Measurements from ENCODE around the gene SLC44A3.
A peak's percentile ranks its signal among the peaks of the same experiment; 100 is the strongest.

The SLC44A3 gene

GRCh38 chr1:94807742-94808491 lies 12.2 kb upstream of the SLC44A3 start:
- H4K20me1 ChIP-seq, result no peaks in the 10 kb centered on the region
- H3K4me1 ChIP-seq, result peaks cover 35% of the 10 kb centered on the region
- H3K36me3 ChIP-seq, result no peaks in the 10 kb centered on the region
- no peak overlapping the region for H3K9ac ChIP-seq
- no peak overlapping the region for H3K27ac ChIP-seq
- no peak for TF ChIP-seq Cebpa-rat (IDR thresholded peaks at IDR 0.05)
- H3K4me2 ChIP-seq, result peak overlapping the region; percentile 68; the same call in 1 of the 2 replicates
- peaks cover 10% of the 10 kb centered on the region for H3K9me3 ChIP-seq
- no peaks in the 10 kb centered on the region for H3K27me3 ChIP-seq
- H3K4me3 ChIP-seq, result no peak overlapping the region

- Histone ChIP-seq H3K9me3 (peaks cover 15% of the 10 kb centered on the region), H3K4me2 (no peak overlapping the region), H3K36me3 (no peaks in the 10 kb centered on the region), H3K9ac (no peak overlapping the region), H3K27me3 (no peaks in the 10 kb centered on the region), H3K27ac (no peak overlapping the region), H3K4me3 (no peak overlapping the region), H3K4me1 (peaks cover 27% of the 10 kb centered on the region), H4K20me1 (no peaks in the 10 kb centered on the region)
- no peak for TF ChIP-seq Cebpa-rat (IDR thresholded peaks at IDR 0.05)
Measured at GRCh38 chr1:94808669-94809068, 11.5 kb upstream of the SLC44A3 start.

DNA sequence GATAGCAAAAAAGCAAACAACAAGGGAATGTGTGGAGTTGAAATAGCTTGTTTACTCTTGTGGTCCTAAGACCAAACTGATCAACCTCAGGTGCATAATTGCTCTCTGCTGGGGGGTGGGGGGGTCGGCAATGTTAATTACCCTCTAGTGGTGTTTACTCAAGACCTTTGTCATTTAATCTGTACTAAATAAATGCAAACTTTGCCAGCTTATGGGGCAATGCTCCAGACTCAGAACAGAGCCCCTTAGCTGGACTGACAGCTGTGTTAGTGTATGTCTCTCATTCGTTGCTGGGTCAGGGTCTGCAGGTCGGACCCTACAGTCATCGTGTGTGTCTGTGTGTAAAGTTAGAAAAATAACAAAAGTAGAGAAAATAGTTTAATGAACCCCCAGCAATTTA lies 7.2 kb upstream of the SLC44A3 start:
- Histone ChIP-seq H3K27me3 (no peaks in the 10 kb centered on the region), H4K20me1 (no peaks in the 10 kb centered on the region), H3K4me2 (no peak overlapping the region), H3K27ac (no peak overlapping the region), H3K9ac (no peak overlapping the region), H3K4me3 (no peak overlapping the region), H3K36me3 (no peaks in the 10 kb centered on the region), H3K9me3 (peaks cover 22% of the 10 kb centered on the region), H3K4me1 (0 out of 2 replicates have a peak, but pooled peaks cover 2% of the 10 kb centered on the region)
- no peak for TF ChIP-seq Cebpa-rat (IDR thresholded peaks at IDR 0.05)

DNA sequence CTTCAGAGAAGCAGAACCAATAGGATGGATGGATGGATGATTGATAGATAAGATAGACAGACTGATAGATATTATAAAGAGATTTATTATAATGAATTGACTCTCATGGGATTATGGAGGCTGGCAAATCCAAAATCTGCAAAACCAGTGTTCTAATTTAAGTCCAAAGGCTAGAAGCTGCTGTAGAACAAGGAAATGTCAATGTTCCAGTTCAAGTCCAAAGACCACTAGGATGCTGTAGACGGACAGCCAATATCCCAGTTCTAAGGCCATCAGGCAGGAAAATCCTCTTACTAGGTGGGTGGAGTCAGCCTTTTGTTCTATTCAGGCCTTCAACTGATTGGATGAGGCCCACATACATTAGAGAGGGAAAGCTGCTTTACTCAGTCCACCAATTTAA lies 4.1 kb upstream of the SLC44A3 start:
- Histone ChIP-seq H3K4me1 (peaks cover 16% of the 10 kb centered on the region), H3K36me3 (no peaks in the 10 kb centered on the region), H3K4me2 (no peak overlapping the region), H3K27ac (no peak overlapping the region), H3K9me3 (peaks cover 22% of the 10 kb centered on the region), H3K4me3 (no peak overlapping the region), H3K27me3 (peaks cover 2% of the 10 kb centered on the region; the same call in 1 of the 2 replicates), H3K9ac (no peak overlapping the region), H4K20me1 (no peaks in the 10 kb centered on the region)
- TF ChIP-seq Cebpa-rat (IDR thresholded peaks at IDR 0.05), result no peak

DNA sequence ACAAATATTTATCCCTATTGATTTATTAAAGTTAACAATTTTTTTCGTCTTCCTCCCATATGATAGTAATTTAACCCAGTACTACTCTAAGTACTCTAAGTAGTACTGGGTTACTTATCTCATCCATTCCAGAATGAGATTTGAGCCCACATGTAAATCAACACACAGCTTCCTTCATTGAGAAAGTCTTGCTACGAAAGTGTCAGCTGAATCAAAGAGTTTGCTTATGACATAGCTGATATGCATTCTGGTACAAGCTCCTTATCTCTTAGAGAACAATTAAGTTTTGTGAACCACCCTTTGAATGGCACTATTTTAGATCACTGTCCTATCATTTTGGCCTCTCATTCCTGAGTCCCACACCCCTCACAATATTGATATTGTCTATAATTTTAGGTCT lies 2.4 kb upstream of the SLC44A3 start:
- Histone ChIP-seq H3K9me3 (peaks cover 15% of the 10 kb centered on the region), H3K4me1 (peaks cover 26% of the 10 kb centered on the region), H3K9ac (no peak overlapping the region), H3K27ac (no peak overlapping the region), H3K4me2 (no peak overlapping the region), H3K36me3 (no peaks in the 10 kb centered on the region), H4K20me1 (no peaks in the 10 kb centered on the region), H3K4me3 (no peak overlapping the region), H3K27me3 (peaks cover 6% of the 10 kb centered on the region; the same call in 1 of the 2 replicates)
- no peak for TF ChIP-seq Cebpa-rat (IDR thresholded peaks at IDR 0.05)

DNA sequence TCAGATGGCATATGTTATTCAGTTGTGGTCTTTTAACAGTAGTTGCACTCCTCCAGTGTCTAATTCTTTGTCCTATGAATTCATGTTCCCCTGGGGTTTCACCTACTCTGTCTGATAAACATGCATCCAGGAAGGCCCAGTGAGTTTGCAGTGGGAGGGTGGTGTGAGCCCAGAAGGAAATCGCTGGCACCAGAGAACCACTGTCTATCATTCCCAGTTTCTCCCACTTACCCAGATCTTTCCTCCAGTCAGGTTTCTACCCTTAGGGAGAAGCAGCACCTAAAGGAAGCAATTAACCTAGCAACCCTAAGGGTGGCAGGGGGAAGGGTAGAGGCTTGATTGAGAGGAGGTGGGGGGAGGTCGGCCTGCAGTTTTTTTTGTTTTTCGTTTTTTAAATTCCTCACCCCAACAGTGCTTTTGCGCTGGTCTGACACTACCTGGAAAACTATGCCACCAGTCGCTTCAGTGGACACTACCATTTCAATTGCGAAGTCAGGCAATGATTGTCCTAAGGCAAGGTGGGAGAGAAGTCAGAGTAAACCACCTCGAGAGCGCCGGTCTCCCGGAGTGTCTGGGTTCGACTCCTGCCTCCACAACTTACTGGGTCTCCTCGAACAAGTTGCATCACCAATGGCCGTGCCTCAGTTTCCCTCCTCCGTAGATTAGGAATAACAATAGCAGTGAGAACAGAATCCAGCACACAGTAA lies 766 bp upstream of the SLC44A3 start:
- Histone ChIP-seq H3K4me1 (peaks cover 26% of the 10 kb centered on the region), H3K27me3 (peaks cover 6% of the 10 kb centered on the region; the same call in 1 of the 2 replicates), H3K4me3 (peak overlapping the region; percentile 66), H3K36me3 (no peaks in the 10 kb centered on the region), H3K9me3 (peaks cover 7% of the 10 kb centered on the region), H4K20me1 (no peaks in the 10 kb centered on the region), H3K9ac (no peak overlapping the region), H3K4me2 (peak overlapping the region; percentile 76), H3K27ac (no peak overlapping the region)
- no peak for TF ChIP-seq Cebpa-rat (IDR thresholded peaks at IDR 0.05)

DNA sequence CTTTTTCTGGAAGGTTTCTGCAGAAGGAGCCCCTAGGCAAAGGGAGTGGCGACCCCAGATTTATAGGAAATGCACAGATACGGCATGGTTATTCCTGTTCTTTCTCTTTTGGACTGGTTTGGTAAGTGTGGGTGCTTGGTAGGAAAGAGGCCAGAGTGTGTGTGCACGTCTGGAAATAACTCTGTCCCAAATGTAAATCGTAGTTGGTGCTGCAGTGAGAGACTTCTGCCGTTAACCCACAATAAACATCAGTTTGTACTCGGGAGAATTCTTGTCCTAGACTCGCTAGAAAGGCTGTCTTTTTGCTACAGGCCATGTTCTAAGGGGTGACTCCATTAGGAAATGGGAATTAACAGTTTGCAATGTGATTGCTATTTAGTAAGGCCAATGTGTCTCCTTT lies 779 bp downstream of the SLC44A3 start:
- peaks cover 26% of the 10 kb centered on the region for H3K4me1 ChIP-seq
- H3K4me2 ChIP-seq, result peak overlapping the region; percentile 76
- H3K27ac ChIP-seq, result 0 out of 2 replicates have a peak overlapping the region, but pooled peaks have one; percentile 14
- peaks cover 6% of the 10 kb centered on the region; the same call in 1 of the 2 replicates for H3K27me3 ChIP-seq
- TF ChIP-seq Cebpa-rat (IDR thresholded peaks at IDR 0.05), result no peak
- no peaks in the 10 kb centered on the region for H4K20me1 ChIP-seq
- H3K9ac ChIP-seq, result no peak overlapping the region; the same call in 1 of the 2 replicates
- H3K36me3 ChIP-seq, result no peaks in the 10 kb centered on the region
- peaks cover 3% of the 10 kb centered on the region; the same call in 1 of the 2 replicates for H3K9me3 ChIP-seq
- peak overlapping the region; percentile 66 for H3K4me3 ChIP-seq

GRCh38 chr1:94821636-94822305 lies 1.6 kb downstream of the SLC44A3 start:
- H3K4me3 ChIP-seq, result no peak overlapping the region
- H3K9ac ChIP-seq, result no peak overlapping the region
- no peak for TF ChIP-seq Cebpa-rat (IDR thresholded peaks at IDR 0.05)
- no peaks in the 10 kb centered on the region for H3K36me3 ChIP-seq
- H3K4me1 ChIP-seq, result peaks cover 26% of the 10 kb centered on the region
- H4K20me1 ChIP-seq, result no peaks in the 10 kb centered on the region
- peak overlapping the region; percentile 76 for H3K4me2 ChIP-seq
- H3K27me3 ChIP-seq, result peaks cover 6% of the 10 kb centered on the region; the same call in 1 of the 2 replicates
- H3K9me3 ChIP-seq, result no peaks in the 10 kb centered on the region
- no peak overlapping the region for H3K27ac ChIP-seq

DNA sequence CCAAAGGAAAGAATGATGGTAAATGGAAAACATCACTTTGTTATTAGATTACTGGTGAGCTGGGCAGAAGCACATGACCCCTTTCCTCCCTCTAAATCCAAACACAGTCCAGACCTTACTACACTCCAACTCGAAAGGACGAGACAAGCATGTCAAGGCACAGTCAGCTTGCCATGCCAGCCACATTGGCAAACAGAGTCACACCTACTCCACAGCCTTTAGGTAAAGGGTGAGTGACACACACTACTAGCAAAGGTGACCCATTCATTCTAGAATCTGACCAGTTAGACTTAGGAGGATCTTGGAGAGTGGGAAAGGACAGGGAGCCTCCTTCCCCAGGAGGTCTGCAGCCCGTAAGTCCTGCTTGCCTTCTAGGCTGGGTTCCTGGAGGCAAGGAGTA lies 3.0 kb downstream of the SLC44A3 start:
- H4K20me1 ChIP-seq, result no peaks in the 10 kb centered on the region
- H3K9me3 ChIP-seq, result no peaks in the 10 kb centered on the region
- no peak for TF ChIP-seq Cebpa-rat (IDR thresholded peaks at IDR 0.05)
- peaks cover 26% of the 10 kb centered on the region for H3K4me1 ChIP-seq
- H3K4me3 ChIP-seq, result no peak overlapping the region
- H3K27me3 ChIP-seq, result peaks cover 6% of the 10 kb centered on the region; the same call in 1 of the 2 replicates
- no peak overlapping the region for H3K27ac ChIP-seq
- H3K36me3 ChIP-seq, result 0 out of 2 replicates have a peak, but pooled peaks cover 4% of the 10 kb centered on the region
- H3K4me2 ChIP-seq, result no peak overlapping the region
- H3K9ac ChIP-seq, result no peak overlapping the region
